Pulmonary artery endothelial cell (primary cell): ENCODE results near the gene ATF3. TPM values are rescaled to one million over a fixed set of nuclear protein-coding genes. Genes with fewer than 3 reads are reported as not detected.
A peak's percentile ranks its signal among the peaks of the same experiment; 100 is the strongest.

Source experiments
- DNase-seq: peaks from one replicate; pipeline ENCODE4 v3.0.0-alpha.2; 2011; ENCODE audit warnings: low read depth, low spot score
- total RNA-seq: library from RNA; depleted of rRNA; stranded (reverse); fragments of >200 nt; gene quantifications from 2 replicates; pipeline ENCODE4 v1.2.3, GENCODE V29; 2014

The ATF3 gene
- total RNA-seq, 1 donor from 2014 or later, result 2.6 TPM

- no peak for DNase-seq
Measured at GRCh38 chr1:212586206-212587015, 22.1 kb upstream of the ATF3 start.

DNA sequence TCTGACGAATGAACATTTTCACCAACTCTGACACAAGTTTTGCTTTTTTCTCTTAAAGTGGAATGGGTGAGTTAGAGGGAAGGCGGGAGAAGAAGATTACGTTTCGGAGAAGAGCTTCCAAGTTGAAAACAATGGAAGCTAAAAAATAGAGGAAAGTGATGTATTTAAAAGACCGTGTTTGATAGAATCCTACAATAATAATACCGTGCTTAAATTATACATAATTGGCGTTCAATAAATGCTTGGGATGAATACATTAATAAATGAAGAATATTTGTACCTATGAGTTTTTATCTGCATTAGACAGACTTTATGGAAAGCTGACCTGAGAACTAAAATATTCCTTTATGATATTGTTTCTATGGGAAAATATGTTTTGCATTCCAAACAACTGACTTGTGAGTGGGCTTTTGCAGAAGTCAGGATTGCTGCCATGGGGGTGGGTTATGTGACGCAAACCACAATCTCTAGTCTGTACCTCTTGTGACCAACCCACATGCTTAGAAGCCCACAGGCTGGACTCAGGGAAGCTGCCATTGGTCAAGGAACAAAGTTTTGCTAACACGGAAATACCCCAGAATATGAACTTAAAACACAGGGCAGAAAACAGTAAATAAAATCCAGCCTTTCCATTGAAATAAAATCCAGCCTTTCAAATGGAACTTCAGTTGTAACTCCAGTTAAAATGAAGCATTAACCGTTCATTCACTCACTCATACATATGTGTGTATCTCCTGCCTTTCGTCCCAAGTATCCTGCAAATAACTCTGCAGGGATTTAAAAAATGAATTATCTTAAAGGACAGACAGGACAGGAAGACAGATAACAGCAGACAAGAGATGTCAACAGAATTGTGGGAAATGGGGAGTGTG, 21.3 kb upstream of the ATF3 start:
- no peak for DNase-seq

DNA sequence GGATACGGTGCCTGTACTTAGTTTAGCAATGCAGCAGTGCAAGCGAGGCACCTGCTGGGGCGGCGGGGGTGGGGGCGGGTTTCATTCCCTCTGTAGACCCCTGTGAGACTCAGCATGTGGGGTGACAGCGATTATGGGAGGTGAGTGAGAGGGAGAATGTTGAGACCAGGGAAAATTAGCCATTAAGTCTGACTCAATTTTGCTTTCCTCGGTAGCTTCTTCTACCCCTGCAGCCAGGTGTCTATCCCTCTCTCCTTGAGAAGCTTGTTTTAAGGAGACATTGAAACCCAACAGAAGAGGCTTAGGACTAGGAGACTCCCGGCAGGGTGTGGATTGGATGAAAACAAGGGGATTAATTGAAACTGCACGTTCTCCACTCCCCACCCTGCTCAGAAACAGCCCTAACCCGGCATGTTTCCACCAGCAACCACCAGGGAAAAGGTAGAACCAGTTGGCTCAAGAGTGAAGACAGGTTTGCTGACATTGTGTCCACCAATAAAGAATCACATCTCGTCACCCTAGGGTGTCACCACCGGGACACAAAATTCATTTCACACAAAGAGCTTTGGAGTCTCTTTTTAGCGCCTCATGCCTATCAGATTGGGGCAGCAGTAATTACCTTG, 20.6 kb upstream of the ATF3 start:
- no peak for DNase-seq

DNA sequence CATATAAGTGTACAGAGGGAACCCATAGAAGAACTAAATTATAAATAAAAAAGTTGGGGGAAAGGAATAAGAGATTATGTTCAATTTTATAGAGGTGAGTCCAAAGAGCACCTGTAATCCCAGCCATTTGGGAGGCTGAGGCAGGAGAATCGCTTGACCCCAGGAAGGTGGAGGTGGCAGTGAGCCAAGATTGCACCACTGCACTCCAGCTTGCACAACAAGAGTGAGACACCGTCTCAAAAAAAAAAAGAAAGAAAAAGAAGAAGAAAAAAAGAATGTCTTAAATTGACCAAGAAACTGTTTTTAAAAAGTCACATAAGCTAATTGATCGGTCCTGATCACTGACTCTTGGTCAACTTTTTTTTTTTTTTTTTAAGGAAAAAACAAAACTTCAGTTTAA, 19.1 kb upstream of the ATF3 start:
- DNase-seq, result no peak

DNA sequence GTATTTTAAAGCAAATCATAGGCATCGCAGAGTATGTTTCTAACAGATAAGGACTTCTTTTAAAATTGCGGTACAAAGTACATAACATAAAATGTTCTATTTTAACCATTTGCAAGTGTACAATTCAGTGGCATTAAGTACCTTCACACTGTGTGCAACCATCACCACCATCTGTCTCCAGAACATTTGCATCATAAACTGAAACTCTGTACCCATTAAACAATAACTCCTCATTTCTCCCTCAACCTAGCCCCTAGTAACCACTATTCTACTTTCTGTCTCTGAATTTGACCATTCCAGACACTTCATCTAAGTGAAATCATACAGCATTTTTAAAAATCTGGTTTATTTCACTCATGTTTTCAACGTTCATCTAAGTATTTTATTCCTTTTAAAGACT, 16.6 kb upstream of the ATF3 start:
- no peak for DNase-seq

DNA sequence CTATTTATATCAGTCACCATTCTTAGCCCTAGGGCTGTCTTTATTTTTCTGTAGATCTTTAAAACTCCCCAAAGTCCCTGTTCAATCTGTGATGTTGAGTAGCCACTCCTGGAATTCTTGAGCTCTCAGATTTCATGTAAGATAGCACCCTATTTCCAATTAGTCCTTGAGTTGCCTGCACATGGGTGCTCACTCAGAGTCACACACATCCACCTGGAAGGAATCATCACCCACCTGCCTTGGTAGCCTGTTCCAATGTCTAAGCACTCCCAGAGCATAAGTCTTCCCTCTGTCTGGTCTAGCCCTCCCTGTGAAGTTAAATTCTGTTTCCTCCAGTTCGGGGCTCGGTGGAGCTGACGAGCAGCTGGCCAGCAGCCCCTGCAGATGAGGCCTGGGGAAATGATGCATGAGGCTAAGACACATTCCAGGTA, 14.7 kb upstream of the ATF3 start:
- no peak for DNase-seq

DNA sequence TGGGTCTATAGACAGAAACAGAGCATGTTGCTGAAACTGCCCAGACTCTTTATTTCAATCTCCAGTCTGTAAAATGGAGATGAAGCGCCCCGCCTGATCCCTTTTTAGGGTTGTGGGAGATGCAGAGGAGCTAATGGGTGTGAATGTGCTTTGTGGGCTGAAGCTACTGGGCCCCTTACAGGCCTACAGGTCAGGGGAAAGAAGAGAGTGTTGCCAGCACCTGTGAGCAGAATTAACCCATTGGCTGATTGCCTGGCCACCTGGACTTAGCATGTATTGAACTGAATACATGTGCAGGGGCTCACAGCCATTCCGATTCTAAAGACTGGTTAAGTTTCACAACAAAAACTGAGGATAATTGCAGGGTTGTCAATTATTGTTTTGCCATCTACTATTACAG, 13.9 kb upstream of the ATF3 start:
- DNase-seq, result no peak

- DNase-seq, result no peak
Measured at GRCh38 chr1:212595229-212595628, 13.3 kb upstream of the ATF3 start.

DNA sequence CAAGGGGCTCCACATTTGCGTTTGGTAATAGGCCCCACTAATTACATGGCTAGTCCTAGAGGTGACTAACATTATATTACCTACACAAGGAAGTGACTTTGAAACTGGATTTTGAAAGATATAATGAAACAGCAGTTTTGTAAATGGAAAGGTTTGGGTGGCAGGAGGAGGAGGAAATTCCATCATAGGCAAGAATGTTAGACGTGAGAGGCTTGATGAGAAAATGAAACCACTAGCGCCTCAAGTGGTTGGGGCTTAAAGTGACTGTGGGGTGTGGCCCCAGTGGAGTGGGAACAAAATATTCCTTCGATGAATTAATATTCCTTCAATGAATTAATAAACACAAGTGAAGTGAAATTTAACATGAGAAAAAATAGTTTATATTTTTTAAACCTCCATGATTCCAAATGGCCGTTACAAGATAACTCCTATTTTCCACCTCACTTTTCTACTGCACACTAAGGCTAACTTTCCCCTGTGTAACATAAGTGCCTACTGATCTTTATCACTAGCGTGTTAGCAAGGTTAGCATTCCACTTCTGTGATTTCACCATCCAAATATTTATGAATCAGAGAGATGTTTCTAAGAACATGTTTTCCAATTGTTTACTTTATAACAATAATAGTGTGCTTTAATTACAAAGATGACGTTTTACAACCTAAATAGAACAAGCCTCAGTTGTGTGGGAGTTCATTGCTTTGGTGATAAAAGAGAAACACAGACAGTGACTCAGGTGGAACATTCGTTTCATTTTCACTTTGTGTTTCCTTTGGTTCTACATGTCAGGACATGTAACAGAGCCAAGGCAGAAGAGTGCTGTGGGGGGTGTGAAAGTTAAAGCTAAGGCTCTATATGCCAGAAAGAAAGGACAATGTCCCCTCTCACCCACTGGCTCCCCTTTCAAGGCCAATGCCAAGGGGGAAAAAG, 12.5 kb upstream of the ATF3 start:
- DNase-seq, result peak; percentile 93

- no peak for DNase-seq
Measured at GRCh38 chr1:212596798-212597197, 11.8 kb upstream of the ATF3 start.

- no peak for DNase-seq
Measured at GRCh38 chr1:212597487-212597886, 11.1 kb upstream of the ATF3 start.

- no peak for DNase-seq
Measured at GRCh38 chr1:212600071-212600915, 8.3 kb upstream of the ATF3 start.

GRCh38 chr1:212600980-212601379, 7.6 kb upstream of the ATF3 start:
- DNase-seq, result no peak

DNA sequence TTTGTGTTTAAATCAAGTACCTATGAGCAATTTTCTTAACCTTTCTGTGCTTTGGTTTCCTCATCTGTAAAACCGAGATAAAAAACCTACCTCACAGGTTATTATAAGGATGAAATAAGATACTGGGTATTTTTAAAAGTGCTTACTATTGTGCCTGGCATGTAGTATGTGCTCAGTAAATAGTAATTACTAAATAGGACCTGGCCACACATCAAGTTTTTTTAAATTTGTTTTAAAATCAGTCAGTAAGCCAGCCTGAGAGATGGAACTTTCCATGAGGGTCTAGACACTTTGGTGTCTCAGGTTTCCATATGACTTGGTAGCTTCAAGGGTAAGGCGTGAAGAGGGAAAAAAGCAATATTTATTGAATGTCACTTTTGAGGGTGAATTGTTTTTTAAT, 7.0 kb upstream of the ATF3 start:
- DNase-seq, result no peak

DNA sequence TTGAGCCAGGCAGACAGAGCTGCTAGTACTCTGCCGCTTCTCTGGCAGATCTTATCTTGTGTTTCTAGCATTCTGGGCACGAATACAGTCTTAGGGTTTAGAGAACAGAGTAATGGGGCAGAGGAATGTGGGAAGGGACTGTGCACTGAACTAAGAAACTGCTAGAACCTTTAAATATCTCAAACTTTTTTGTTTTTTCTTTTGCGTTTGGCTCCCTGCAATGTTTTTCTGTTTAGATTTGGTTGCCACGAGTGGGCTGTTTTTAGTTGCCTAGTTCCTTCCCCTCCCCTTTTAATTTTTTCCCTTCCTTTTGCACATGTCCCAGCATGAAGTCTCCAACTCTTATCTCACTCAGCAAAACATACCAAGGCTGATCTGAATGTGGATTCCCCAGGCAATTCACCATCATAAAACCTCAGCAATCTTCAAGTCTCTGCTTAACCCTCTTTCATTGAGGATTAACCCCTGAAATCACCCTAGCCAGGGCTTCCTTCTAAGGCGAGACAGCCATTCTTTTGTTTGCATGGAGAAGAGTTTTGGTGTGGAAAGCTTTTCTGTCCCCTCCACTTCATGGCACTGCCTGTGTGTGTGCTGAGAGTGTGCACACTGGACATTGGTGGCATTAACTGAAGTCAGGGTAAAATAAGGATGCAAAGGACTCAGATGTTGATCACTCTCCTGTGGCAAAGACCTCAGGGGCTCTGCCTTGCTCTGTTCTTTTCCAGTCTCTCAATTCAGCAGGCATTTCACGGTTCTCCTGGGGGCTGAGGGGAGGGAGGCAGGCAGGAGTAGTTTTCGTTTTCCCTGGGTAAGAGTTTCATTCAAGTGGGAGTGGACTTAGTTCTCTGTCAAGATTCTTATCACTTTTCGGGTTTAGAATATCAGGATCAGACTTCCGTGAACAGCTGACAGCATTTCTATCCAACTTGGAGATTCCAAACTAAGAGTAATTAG, 2.8 kb upstream of the ATF3 start:
- no peak for DNase-seq

DNA sequence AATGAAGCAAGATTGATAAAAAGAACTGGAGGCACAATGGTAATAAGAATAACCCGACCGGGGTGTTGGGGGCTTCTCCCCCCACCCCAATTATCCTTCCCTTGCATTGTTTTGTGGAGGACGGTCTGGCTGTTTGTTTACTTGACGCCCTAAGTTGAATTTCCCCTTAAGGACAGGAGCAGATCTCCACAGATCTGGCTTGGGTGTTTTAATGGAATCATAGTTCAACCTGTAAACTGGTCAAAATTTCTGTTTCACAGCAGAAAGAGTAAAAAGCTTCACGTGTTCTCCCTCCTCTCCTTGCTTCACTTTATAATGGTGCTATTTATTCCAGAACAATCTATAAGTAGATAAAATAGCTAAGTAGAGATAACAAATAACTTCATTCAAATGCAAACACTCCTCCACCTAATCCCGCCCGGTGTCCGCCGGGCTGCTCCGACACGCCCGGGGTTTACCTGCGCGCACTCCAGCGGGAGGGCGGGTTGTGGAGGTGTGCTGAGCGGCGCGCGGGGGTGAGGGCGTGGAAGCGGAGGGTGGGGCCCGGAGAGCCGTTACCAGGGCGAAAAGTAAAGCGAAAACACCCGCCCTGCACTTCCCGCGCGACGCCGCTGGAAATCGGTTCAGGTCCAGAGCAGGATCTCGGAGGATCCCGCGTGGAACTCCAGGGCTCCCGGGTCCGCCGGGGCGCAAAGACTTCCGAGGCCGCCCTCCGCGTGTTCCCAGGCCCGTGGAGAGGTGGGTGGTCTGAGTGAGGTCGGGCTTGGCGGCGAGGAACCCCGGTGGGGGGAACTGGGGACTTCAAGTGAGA, 2.0 kb upstream of the ATF3 start:
- DNase-seq, result no peak

DNA sequence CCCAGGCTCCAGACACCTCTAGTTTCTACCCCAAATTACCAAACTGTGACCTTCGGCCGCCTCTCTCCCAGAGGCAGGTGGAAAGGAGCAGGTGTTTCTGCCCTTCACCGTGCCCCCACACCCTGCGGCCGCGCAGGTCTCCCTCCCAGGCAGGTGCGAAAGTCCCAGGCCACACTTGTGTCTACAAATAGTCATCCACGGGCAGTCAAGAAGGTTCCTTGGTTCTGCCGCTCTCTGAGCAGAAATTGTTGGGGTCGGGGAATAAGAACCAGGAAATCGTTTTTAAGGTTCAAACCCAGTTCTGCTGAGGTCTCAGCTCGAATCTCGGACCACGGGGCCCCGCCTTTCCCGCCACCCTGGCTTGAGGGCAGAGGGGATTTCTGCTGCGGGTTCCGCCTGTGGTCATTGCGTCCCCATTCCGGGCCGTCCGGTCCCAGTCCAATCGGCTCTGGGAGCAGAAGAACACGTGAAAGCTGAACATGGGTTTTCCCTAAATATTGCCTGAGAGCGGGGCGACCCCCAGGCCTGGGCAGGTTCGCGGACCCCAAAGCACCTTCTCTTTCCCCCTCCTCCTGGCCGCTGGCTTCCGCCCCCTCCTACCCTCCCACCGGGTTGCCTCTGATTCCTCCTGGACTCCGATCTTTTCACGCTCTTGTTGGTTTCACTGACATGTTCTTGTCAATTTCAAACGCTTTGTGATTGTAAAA, 1.2 kb upstream of the ATF3 start:
- no peak for DNase-seq
